BJ (cell line): ENCODE data around the gene ARPC5L. TPM values are rescaled to one million over a fixed set of nuclear protein-coding genes. Genes with fewer than 3 reads are reported as not detected.

ENCODE experiments used
- CTCF ChIA-PET: fragments of 350-600 bp; formaldehyde crosslinking; extraction: SDS; loops from one replicate; lab custom pipeline; 2021; ENCODE audit warnings: antibody characterized with exemption, inconsistent platforms; lab: Yijun Ruan, JAX
- POLR2A ChIA-PET: fragments of 300-600 bp; sonication (Branson Sonifier 250); formaldehyde crosslinking; extraction: SDS; loops from one replicate; lab custom pipeline; 2021; ENCODE audit warnings: antibody characterized with exemption; lab: Charles Lee
- DNase-seq: peaks from one replicate; pipeline ENCODE4 v3.0.0-alpha.2; 2011; ENCODE audit warnings: low read depth
- H3K27me3 ChIP-seq: 2 replicates; pipeline ENCODE4 v1.6.0; 2011; ENCODE audit warnings: low read length; ENCODE audit not compliant: control insufficient read depth, insufficient read depth
- H3K36me3 ChIP-seq: 2 replicates; pipeline ENCODE4 v1.5.1; 2011; ENCODE audit warnings: low read length; ENCODE audit not compliant: control insufficient read depth, insufficient read depth
- H3K4me3 ChIP-seq: 2 replicates; pipeline ENCODE4 v1.5.1; 2011; ENCODE audit warnings: low read depth, mild to moderate bottlenecking, control low read depth, low read length
- polyA plus RNA-seq: library from polyadenylated mRNA; depleted of rRNA; stranded (reverse); fragments of >200 nt; gene quantifications from 2 replicates; pipeline ENCODE4 v1.2.3, GENCODE V29; 2011
- TF ChIP-seq, protein P1 (sequence below): IDR thresholded peaks from 2 replicates; pipeline ENCODE4 v1.5.1; 2011; ENCODE audit warnings: low read depth, mild to moderate bottlenecking, control low read depth, inconsistent platforms, low read length, moderate library complexity; ENCODE audit not compliant: insufficient read depth

ARPC5L gene
- polyA plus RNA-seq, 1 experiment = 34.0 TPM

DNA sequence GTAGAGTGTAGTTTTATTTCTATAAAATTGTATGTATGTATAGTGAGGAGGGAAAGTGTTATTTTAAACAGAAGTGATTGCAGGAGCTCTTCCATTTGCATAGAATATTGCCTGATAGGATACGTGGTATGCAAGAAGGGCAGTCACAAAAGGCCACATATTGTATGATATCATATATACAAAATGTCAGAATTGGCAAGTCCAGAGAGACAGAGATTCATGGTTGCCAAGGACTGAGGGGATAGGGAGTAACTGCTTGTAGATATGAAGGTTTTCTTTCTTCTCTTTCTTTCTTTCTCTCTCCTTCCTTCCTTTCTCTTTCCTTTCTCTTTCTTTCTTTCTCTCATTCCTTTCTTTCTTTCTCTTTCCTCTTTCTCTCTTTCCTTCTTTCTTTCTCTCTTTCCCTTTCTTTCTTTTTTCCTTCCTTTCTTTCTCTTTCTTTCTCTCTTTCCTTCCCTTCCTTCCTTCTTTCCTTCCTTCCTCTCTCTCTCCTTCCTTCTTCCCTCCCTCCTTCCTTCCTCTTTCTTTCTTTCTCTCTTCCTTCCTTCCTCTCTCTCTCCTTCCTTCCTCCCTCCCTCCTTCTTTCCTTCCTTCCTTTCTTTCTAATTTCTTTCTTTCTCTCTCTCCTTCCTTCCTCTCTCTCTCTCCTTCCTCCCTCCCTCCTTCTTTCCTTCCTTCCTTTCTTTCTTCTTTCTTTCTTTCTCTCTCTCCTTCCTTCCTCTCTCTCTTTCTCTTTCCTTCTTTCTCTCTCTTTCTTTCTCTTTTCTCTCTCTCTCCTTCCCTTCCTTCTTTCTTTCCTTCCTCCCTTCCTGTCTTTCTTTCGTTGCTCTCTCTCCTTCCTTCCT is 33.2 kb upstream of the ARPC5L start:
- CTCF ChIA-PET = interaction anchor here (1.1 to 36.1 kb wide), 3 partner anchors 24 to 53 kb away, joined by 4 to 1161 read pairs (median 6); partner anchors contain the start of genes NR6A1 and OLFML2A
- no peak for DNase-seq
- 0 out of 2 replicates have a peak, but pooled peaks cover 2% of the 10 kb centered on the region for H3K27me3 ChIP-seq
- no peaks in the 10 kb centered on the region for H3K36me3 ChIP-seq
- POLR2A ChIA-PET = no interaction called here
- TF ChIP-seq, protein P1, sequence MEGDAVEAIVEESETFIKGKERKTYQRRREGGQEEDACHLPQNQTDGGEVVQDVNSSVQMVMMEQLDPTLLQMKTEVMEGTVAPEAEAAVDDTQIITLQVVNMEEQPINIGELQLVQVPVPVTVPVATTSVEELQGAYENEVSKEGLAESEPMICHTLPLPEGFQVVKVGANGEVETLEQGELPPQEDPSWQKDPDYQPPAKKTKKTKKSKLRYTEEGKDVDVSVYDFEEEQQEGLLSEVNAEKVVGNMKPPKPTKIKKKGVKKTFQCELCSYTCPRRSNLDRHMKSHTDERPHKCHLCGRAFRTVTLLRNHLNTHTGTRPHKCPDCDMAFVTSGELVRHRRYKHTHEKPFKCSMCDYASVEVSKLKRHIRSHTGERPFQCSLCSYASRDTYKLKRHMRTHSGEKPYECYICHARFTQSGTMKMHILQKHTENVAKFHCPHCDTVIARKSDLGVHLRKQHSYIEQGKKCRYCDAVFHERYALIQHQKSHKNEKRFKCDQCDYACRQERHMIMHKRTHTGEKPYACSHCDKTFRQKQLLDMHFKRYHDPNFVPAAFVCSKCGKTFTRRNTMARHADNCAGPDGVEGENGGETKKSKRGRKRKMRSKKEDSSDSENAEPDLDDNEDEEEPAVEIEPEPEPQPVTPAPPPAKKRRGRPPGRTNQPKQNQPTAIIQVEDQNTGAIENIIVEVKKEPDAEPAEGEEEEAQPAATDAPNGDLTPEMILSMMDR = no peak
- H3K4me3 ChIP-seq = no peak overlapping the region

- TF ChIP-seq, protein P1 = no peak
- ChIA-PET CTCF (interaction anchor here (1.1 to 36.1 kb wide), 2 partner anchors 23 to 53 kb away, joined by 6 to 1161 read pairs; partner anchors contain the start of genes NR6A1 and OLFML2A), POLR2A (no interaction called here)
- 0 out of 2 replicates have a peak, but pooled peaks cover 2% of the 10 kb centered on the region for H3K27me3 ChIP-seq
- no peak overlapping the region for H3K4me3 ChIP-seq
- H3K36me3 ChIP-seq = no peaks in the 10 kb centered on the region
- no peak for DNase-seq
Measured at GRCh38 chr9:124829334-124829669, 32.6 kb upstream of the ARPC5L start.

DNA sequence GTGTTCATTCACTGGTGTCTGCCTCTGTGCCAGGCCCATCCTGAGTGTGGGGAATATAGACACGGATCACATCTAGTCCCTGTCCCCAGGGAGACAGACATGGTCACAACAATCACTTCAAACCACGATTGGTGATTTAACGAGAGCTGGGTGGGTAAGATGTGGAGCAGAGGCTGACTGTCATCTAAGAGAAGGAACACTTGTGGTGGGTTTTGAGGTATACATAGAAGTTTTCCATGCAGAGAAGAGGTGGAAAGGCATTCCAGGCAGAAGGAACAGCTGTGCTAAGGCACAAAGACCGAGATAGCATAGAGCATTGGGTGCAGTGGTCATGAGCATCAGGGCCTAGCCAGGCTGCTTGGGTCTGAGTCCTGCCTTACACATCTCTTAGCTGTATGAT is 31.3 kb upstream of the ARPC5L start:
- ChIA-PET POLR2A (no interaction called here), CTCF (interaction anchor here (3.0 to 36.1 kb wide), 3 partner anchors 11 to 54 kb away, joined by 18 to 1161 read pairs (median 236); partner anchors contain the start of genes NR6A1, OLFML2A and WDR38)
- no peak for DNase-seq
- TF ChIP-seq, protein P1 = no peak
- H3K27me3 ChIP-seq = 0 out of 2 replicates have a peak, but pooled peaks cover 2% of the 10 kb centered on the region
- H3K4me3 ChIP-seq = no peak overlapping the region
- H3K36me3 ChIP-seq = no peaks in the 10 kb centered on the region

DNA sequence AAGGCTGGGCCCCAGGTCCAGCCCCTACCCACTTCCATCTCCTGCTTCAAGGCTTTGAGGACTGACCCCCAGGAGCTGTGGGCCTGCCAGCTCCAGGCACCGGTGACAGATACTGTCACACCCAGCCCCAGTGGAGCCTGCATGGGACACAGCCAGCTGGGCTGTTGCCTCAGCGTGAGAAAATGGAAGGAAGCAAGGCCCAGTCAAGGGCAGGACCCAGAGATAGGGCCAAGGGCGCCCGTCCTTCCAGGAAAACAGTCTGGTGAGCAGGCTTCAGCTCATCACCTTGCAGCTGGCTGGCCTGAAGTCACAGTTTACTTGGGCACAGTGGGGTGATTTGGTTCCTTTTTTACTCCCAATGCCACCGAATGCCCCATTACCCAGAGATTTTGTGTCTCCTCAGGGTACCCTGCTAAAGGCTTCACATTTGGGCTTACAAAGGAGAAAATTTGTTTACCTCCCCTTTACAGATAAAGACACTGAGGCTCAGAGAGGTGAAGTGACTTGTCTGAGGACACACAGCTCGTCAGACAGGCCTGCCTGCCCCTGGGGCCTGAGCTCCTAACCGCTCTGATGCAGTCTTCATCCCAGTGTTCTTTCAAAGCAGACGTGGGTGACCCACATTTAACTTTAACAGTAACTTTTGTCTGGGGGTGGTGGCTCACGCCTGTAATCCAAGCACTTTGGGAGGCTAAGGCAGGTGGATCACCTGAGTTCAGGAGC is 30.1 kb upstream of the ARPC5L start:
- TF ChIP-seq, protein P1 = no peak
- Histone ChIP-seq H3K36me3 (no peaks in the 10 kb centered on the region), H3K27me3 (0 out of 2 replicates have a peak, but pooled peaks cover 2% of the 10 kb centered on the region), H3K4me3 (no peak overlapping the region)
- DNase-seq = no peak
- CTCF ChIA-PET = interaction anchor here (1.8 to 36.1 kb wide), 4 partner anchors 9 to 56 kb away, joined by 5 to 1161 read pairs (median 127); partner anchors contain the start of genes NR6A1, OLFML2A and WDR38
- POLR2A ChIA-PET = interaction anchor here (0.7 kb wide), 1 partner anchor 12 kb away, joined by 9 read pairs; no protein-coding TSS in a partner anchor
